Head of caudate nucleus (tissue), 42 donors: ENCODE results near the gene SYT7.
A peak's percentile ranks its signal among the peaks of the same experiment; 100 is the strongest.

Experiments used
- DNase-seq, 42 donors: peaks; one replicate each; pipeline versions ENCODE4 v3.0.0 to v3.0.0-alpha.2; 2020 to 2021; ENCODE audit warnings: mixed read lengths in 7 of 42
- intact Hi-C: fragments of 100-400 bp; cut with DNase I; formaldehyde crosslinking; loops from one replicate; pipeline ENCODE4 v1.15.0; 2022

SYT7 gene

DNA sequence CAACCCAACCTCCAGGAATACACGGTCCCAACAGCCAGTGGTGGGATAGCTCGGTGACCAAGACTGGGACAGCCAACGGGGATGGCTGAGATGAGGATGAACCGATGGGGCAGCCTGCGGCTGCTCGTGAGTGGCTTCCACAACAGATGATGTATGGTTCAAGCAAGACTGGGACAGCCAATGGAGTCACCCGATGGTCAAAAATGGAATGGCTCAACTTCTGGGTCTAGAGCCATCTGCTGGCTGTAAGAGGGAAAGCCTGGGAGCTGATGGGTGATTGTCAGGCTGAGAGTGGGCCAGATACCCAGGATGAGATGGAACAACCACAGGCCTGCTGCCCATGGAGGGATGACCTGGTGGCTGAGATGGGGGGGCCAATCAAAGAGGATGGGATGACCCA lies 35.5 kb downstream of the SYT7 start:
- intact Hi-C loops = no loop called here
- DNase-seq = no peak

DNA sequence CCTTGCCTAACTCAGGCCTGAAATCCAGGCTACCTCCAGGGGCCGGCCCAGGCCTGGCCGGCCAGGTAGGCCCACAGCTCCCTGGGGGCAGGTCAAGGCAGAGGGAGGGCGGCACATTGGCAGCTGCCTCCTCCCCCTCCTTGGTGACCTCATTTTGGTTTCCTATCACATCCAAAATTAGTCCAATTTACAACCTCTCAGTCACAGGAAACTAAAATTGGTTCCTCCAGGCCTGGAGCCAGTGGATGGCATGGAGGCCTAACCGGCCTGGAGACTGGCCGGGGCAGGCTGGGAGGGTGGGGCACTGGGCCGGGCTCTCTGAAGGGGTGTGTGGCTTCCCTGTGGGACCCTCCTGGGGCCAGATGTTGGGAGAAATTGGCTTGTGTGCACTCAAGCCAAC lies 36.4 kb downstream of the SYT7 start:
- no peak for DNase-seq
- intact Hi-C loops = no loop called here

DNA sequence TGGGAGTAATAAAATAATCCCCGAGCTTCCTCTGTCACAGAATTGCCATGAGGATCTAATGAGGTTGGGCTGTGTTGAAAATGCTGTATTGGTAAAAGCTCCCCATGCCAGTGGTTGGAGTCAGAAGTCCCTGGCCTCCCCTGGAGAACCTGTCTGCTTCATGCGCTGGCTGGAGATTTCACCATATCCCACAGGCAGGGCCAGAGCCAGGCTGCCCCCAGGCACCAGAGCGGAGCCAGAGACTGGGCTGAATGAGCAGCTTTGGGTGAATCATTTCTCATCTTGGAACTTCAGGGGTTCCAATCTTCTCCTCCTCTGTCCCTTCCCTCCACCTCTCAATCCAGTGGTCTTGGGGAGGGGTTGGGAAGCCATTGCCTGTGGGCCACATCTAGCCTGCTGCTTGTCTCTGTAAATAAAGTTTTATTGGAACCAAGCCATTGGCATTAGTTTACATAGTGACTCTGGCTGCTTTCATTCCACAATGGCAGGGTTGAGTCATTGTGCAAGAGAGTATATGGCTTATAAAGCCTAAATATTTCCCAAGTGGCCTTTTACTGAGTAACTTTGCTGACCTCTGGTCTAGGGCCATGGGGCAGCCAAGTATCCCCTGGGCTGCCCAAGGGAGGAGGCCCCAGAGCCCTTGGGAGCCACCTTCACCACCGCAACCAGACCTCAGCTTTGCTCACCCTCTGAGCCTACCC lies 37.1 kb downstream of the SYT7 start:
- intact Hi-C loops = no loop called here
- no peak for DNase-seq

DNA sequence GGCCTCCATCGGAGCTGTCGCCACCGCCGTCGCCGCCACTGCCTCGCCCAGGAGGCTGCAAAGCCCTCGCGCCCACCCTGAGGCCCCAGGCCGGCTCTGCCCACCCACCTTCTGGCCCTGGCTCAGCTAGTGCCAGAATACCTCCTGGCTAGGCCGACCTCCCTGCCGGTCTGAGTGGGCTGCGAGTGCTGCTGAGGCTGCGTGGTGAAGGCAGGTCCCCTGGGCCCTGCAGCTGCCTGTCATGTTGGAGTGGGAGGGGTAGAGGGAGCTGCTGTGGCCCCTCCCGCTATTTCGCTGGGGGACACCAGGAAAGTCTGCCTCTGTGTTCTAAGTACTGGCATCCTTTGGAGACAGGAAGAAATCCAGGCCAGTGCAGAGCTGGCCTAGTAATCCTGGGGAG lies 38.2 kb downstream of the SYT7 start:
- intact Hi-C loops = no loop called here
- peak in 2 of 42 donors; percentile 40 to 51 for DNase-seq

DNA sequence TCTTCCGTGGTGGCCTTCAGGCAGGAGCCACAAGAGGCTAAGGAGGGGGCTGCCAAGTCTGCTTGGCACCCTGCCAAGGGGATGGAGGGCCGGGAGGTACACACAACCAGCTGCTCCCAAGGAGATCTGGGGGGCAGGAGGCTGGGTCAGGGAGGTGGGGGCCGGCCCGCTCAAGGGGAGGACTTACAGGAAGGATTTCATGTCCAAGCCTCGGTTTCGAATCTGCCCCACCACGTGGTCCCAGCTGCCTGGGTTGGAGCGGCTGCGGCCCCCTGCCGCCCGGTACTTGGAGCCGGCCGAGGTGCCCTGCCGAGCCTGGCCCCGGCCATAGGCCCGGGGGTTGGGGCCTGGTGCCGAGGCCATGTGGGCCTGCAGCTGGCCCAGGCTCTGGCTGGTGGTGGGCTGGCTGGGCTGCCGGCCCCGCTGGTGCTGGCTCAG lies 38.8 kb downstream of the SYT7 start:
- DNase-seq = peak in 7 of 42 donors; percentile 21 to 54 (median 27)
- intact Hi-C loops = no loop called here

DNA sequence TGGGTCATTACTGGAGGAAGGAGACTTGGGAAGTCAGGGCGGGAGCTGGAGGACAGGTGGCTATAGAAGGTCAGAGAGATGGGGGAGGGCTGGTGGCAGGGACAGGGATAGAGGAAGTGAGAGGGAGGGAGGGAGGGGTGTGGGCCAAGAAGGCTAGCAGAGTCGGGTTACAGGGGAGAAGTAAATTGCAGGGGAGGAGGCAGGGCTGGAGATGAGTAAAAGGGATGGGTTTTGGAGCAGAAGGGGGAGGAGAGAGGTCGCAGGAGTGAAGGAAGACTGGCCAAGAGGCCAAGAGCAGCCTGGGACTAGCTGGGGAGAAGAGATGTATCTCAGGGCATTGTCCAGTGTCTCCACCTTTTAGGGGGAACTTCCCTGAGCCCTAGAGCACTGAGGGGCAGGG lies 39.3 kb downstream of the SYT7 start:
- DNase-seq = no peak
- intact Hi-C loops = no loop called here

DNA sequence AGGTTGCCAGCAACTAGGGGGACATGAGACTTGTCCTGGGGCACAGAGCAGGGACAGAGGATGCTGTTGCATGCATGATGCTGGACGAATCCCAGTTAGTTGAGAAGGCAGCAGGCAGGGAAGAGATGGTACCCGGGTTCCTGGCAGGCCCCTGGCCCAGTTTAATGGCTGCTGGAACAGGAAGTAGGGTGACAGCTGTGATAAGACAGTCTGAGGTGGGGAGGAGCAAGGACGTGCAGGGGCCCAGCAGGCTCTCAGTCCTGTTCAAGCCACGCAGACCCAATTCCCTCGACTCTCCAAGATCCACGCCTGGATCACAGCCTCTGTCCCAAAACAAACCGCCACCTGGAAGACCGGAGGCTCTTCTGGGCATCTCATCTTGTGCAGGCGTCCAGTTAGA lies 40.3 kb downstream of the SYT7 start:
- intact Hi-C loops = no loop called here

DNA sequence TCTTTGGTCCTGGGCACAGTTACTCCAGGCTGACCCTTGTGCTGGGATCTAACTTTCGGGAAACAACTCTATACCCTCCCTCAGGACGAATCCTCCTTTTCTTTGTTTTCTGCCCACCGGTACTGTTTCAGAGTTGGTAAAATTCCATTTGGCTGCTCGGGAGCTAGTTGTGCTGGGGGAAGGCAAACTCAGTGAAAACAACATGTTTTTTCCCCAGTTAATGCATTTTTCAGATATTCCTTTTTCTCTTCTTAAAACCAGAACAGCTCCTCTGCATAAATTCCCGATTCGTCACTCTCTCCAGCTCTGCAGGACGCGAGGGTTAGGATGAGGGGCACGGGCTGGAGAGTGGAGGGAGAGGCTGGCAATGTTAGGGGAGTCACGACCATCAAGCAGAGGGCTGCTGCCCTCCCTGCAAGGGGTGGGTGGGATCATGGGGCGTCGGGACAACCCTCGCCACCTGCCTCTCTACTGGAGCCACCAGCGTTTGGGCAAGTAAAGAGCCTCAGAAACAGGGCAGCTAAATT lies 41.0 kb downstream of the SYT7 start:
- no peak for DNase-seq
- intact Hi-C loops = loop anchor here (10.0 kb wide), 1 partner anchor 95 kb away; no protein-coding TSS in a partner anchor

More for the DNA sequence above, 40.3 kb downstream of the SYT7 start:
- no peak for DNase-seq

DNA sequence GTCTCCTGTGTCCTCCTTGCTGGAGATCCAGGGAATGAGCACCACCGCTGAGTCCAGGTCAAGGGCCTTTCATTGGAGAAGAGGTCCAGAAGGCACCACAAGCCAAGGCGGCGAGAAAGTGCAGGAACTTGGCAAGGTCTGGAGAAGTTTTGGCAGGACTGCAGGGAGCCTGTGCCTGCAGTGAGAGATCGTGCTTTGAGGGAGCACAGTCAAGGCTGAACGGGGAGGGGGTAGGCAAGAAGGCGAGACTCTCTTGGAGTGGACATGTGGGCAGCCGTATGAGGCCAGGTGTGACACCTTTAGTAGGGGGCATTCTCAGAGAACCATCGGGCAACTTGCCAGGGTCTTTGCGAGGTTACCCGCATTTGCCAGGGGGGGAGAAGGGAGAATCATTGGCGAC lies 41.9 kb downstream of the SYT7 start:
- intact Hi-C loops = loop anchor here (10.0 kb wide), 1 partner anchor 96 kb away; no protein-coding TSS in a partner anchor

DNA sequence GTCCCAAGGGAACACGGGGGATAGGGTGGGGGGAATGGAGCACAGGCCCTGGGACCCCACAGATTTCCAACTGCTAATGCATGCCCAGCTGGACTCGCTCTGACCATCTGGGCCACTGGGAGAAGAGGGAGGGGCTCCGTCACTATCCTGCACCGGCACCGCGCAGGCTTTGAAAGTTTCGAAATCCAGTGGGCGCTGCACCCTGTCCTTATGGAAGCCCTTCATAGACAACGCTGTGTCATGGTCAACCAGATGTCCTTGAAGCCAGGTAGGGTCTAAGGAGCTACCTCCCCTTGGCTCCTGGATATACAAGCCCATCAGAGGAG lies 42.3 kb downstream of the SYT7 start:
- intact Hi-C loops = loop anchor here (10.0 kb wide), 1 partner anchor 96 kb away; no protein-coding TSS in a partner anchor
- no peak for DNase-seq

More for the DNA sequence above, 41.9 kb downstream of the SYT7 start:
- DNase-seq = no peak

DNA sequence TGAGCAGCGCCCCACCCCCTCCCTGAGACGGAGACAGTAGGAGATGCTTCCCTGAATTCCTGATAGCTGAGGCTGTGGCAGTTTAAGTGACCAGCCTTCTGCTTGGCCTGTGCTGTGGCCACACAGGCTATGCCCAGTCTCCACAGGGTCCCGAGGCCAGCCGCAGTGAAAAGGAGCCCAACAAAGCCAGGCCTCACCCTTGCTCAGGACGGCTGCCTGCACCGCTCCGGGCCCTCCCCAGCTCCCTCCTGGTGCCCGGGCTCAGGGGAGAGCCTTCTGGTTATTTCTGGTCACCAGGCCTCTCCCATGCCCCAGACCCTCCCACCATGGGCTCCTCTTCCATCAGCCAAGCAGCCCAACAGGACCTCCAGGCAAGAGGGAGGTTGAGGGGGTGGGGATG lies 43.5 kb downstream of the SYT7 start:
- intact Hi-C loops = loop anchor here (10.0 kb wide), 1 partner anchor 97 kb away; no protein-coding TSS in a partner anchor
- no peak for DNase-seq

DNA sequence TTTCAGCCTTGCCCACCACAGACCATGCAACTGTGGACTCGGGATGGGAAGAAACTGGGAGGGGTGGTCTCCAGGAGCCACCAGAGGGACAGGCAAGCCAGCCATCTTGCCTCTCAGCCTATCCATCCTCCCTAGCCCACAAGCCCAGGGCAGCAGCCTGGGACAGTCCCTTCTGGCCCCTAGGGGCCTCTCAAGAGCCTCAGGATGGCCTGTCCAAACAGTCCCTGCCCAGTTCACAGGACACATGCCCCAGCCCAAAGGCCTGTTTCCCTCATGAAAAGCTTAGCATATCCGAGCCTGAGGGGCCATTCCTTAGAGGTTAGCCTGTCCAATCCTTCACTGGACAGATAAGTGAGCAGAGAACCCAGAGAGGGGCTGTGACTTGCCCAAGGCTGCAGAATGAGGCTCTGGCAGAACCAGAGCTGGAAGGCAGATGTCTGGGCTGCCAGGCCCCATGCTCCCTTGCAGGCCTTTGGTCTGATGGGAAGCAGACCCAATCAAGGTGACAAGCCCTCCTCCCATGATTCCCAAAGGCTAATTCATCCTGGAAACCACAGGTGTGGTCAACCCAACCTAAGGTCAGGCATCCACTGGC lies 44.1 kb downstream of the SYT7 start:
- DNase-seq = no peak
- intact Hi-C loops = loop anchor here (10.0 kb wide), 1 partner anchor 98 kb away; no protein-coding TSS in a partner anchor

DNA sequence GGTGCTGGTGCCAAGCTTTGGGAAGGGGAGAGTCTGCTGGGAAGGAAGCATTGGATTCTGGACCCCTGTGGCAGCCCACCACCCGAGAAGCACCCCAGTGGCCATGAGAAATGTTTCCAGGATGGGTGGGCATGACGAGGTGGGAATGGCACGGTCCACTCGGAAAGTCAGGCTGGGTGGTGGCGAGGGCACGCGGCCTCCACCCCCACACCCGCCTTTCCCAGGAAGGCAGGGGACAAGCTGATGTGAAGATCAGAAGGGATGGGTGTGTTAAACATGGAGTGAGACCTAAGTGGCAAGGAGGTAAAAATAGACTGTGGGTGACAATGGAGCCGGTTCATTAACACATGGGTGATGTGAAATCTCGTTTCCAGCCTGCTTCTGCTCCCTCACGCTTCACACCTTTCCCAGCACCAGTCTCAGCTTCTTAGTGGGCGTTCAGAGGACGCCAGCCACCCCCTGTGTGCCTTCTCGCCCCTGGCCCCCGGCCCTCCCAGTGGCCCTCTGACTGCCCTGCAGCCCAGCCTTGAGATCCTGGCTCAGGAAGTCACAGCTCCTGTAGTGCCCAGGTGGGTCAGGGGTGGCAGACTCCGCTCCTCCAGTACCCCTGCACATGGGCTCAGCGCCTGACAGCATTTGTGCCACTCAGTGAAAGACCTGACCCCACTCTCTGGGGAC lies 44.7 kb downstream of the SYT7 start:
- peak in 2 of 42 donors; percentile 44 to 61 for DNase-seq
- intact Hi-C loops = loop anchor here (10.0 kb wide), 1 partner anchor 99 kb away; no protein-coding TSS in a partner anchor

DNA sequence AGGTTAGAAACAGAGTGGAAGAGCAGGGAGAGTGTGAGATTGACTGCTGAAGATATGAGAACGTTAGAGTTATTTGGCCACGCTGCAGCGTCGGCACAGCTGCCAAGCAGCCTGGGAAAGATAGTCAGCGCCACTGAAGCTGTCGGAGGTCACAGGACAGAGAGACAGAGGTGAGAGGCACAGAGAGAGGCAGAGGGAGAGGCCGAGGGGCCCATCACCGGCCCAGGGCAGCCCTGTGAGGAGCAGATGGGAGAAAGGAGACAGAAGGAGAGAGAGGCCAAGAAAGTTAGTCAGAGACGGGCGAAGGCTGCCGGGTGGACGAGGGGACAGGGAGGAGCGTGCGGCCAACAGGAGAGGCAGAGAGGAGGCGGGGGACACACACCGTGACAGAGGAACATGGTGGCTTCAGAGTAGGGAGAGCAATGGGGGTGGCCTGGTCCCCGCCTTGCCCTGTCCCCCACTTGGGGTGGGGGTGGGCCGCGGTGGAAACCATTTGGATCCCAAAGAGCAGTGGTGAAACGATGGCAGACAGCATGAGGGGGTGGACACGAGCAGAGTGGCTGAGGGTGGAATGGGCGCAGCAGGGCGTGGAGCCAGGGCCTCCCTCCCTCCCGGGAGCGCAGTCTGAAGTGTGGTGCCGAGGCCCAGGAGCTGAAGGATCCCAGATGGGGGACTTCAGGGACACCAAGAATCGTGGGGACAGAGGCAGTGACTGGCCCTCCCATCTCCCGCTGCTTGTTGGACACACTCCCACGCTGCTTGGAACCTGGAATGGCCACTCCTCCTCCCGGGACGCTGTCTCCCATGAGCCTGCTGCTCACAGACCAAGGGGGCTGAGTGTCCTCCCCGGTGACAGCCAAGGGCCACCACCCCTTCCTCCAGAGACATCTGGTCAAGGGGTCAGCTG lies 45.7 kb downstream of the SYT7 start:
- intact Hi-C loops = loop anchor here (10.0 kb wide), 1 partner anchor 100 kb away; no protein-coding TSS in a partner anchor
- DNase-seq = no peak

DNA sequence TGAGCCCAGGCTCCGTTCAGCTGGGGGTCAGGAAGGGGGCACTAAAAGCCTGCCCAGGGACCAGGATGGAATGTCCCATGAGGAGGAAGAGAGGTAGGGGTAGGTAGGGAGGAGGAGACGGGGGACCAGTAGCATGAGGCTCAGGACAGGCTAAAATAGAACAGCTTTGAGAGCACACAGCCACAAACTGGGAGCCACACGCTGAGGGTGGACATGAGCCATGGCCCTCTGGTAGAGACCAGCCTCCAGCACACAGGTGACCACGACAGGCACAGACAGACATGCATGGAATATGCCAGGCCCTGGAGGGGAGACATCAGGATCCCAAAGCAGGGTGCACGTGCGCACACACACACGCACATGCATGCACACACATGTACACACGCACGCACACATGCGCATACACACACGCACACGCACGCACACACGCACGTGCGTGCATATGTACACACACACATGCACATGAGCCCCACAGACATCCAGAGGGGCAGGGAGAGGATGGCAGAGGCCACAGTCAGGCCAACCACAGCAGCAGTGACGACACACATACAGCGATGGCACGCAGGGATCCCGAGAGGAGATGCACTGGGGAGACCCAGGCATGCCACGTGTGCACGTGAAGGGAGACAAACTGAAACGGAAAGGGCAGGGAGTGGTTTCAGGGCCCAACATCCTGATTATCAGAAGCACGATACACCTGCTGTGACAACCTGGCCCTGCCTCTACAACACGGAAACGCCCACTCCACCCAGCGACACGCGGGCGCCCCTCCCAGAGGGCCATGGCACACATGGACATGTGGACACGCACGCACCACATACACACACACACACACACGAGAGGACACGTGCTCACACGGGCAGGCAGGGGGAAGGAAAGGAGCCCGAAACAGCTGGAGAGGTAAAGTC lies 46.6 kb downstream of the SYT7 start:
- intact Hi-C loops = loop anchor here (10.0 kb wide), 1 partner anchor 101 kb away; no protein-coding TSS in a partner anchor
- DNase-seq = no peak

DNA sequence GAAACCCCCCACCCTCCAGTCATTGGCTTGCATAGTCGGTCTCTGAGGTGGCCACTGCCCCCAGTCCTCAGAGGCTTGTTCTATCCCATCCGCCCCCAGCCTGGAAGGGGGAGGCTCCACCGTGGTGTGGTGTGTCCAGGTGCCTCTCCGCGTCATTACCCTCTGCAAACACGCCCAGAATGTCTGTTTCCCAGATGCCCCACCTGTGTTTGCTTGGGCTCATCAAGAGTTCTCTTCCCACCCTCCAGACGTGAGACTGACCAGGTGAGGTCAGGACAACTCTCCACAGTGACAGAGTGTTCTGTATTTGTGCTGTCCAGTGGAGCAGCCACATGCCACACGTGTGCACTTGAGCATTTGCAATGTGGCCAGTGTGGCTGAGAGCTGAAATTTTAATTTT lies 47.5 kb downstream of the SYT7 start:
- DNase-seq = no peak
- intact Hi-C loops = loop anchor here (10.0 kb wide), 1 partner anchor 101 kb away; no protein-coding TSS in a partner anchor

DNA sequence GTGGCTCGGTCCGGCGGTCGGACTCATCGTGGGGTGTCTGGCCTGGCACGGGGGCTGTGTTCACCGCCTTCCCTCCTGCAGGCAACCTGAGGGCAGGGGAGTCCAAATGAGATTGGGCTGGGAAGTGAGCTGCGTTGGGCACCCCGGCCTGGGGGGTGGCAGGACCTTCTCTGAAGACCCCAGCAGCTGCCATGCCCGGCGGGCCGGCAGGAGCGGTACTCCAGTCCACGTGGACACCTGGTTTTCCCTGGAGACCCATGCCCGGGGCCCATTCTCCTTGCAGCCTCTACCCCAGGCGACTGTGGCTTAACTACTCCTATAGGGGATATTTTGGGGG lies 47.9 kb downstream of the SYT7 start:
- no peak for DNase-seq
- intact Hi-C loops = loop anchor here (10.0 kb wide), 1 partner anchor 102 kb away; no protein-coding TSS in a partner anchor
